ENCODE results near the gene SHLD1. TPM values are rescaled to one million over a fixed set of nuclear protein-coding genes. Genes with fewer than 3 reads are reported as not detected.

The SHLD1 gene
- polyA plus RNA-seq, 1 donor from 2014 or later = 15.3 TPM

- Histone ChIP-seq H3K27ac (ENCODE audit: low read length) (no peak overlapping the region), H3K36me3 (ENCODE audit: insufficient read depth, low read length) (no peaks in the 10 kb centered on the region), H3F3A (ENCODE audit: insufficient read depth, low read length, poor library complexity, severe bottlenecking) (no peaks in the 10 kb centered on the region), H2AFZ (ENCODE audit: low read depth, low read length) (no peak overlapping the region), H3K27me3 (ENCODE audit: insufficient read depth, low read depth, low read length) (no peaks in the 10 kb centered on the region), H3K9me2 (ENCODE audit: insufficient read depth, low read length) (no peaks in the 10 kb centered on the region), H3K4me3 (ENCODE audit: low read length) (no peak overlapping the region), H3K79me2 (replicated peaks; ENCODE audit: insufficient read depth, low read length) (no peaks in the 10 kb centered on the region), H3K9ac (ENCODE audit: low read length) (no peak overlapping the region), H3K4me2 (ENCODE audit: low read length) (no peak overlapping the region), H4K20me1 (ENCODE audit: insufficient read depth) (no peaks in the 10 kb centered on the region), H3K9me3 (ENCODE audit: low read length) (no peaks in the 10 kb centered on the region)
- TF ChIP-seq TAF1 (IDR thresholded peaks at IDR 0.05; ENCODE audit: low read depth) (no peak), POLR2AphosphoS5 (IDR thresholded peaks at IDR 0.05) (no peak), REST (IDR thresholded peaks at IDR 0.05; ENCODE audit: borderline replicate concordance) (no peak), EP300 (conservative IDR thresholded peaks at IDR 0.05; ENCODE audit: poor library complexity, severe bottlenecking) (no peak), EZH2 (IDR thresholded peaks at IDR 0.05; ENCODE audit: borderline replicate concordance, insufficient read depth, low read length, poor library complexity, severe bottlenecking) (no peak)
These were observed 114.2 kb downstream of the SHLD1 start for GRCh38 chr20:5864428-5864827.

- Histone ChIP-seq H3F3A (ENCODE audit: insufficient read depth, low read length, poor library complexity, severe bottlenecking) (no peaks in the 10 kb centered on the region), H3K4me3 (ENCODE audit: low read length) (no peak overlapping the region), H3K27ac (ENCODE audit: low read length) (no peak overlapping the region), H3K27me3 (ENCODE audit: insufficient read depth, low read depth, low read length) (no peaks in the 10 kb centered on the region), H3K36me3 (ENCODE audit: insufficient read depth, low read length) (no peaks in the 10 kb centered on the region), H3K4me2 (ENCODE audit: low read length) (no peak overlapping the region), H4K20me1 (ENCODE audit: insufficient read depth) (no peaks in the 10 kb centered on the region), H3K9ac (ENCODE audit: low read length) (no peak overlapping the region), H3K9me3 (ENCODE audit: low read length) (no peaks in the 10 kb centered on the region), H2AFZ (ENCODE audit: low read depth, low read length) (no peak overlapping the region), H3K79me2 (replicated peaks; ENCODE audit: insufficient read depth, low read length) (no peaks in the 10 kb centered on the region), H3K9me2 (ENCODE audit: insufficient read depth, low read length) (no peaks in the 10 kb centered on the region)
- TF ChIP-seq SMC3 (conservative IDR thresholded peaks at IDR 0.05; ENCODE audit: poor library complexity) (no peak), REST (IDR thresholded peaks at IDR 0.05; ENCODE audit: borderline replicate concordance) (no peak), MXI1 (conservative IDR thresholded peaks at IDR 0.05; ENCODE audit: poor library complexity, severe bottlenecking) (no peak), EZH2 (IDR thresholded peaks at IDR 0.05; ENCODE audit: borderline replicate concordance, insufficient read depth, low read length, poor library complexity, severe bottlenecking) (no peak), POLR2AphosphoS5 (IDR thresholded peaks at IDR 0.05) (no peak), TAF1 (IDR thresholded peaks at IDR 0.05; ENCODE audit: low read depth) (no peak), EP300 (conservative IDR thresholded peaks at IDR 0.05; ENCODE audit: poor library complexity, severe bottlenecking) (no peak), RAD21 (conservative IDR thresholded peaks at IDR 0.05) (no peak), CTCF (IDR thresholded peaks at IDR 0.05; ENCODE audit: poor library complexity, severe bottlenecking) (no peak)
These were observed 114.8 kb downstream of the SHLD1 start for GRCh38 chr20:5864873-5865587.
